Lung (tissue), 12 donors: ENCODE measurements around the gene NFIL3. TPM values are rescaled to one million over a fixed set of nuclear protein-coding genes. Genes with fewer than 3 reads are reported as not detected.

Experiments used
- ATAC-seq: fragments of 200-7000 bp; cut with Tn5 transposase; one replicate; pipeline ENCODE4 v1.9.1; 2020; ENCODE audit warnings: moderate number of reproducible peaks; ENCODE audit not compliant: insufficient read depth, low FRiP score
- DNase-seq, 3 donors: peaks; one replicate each; pipeline ENCODE4 v3.0.0-alpha.2; 2013 to 2017
- H3K27ac ChIP-seq, 2 donors: one replicate each; pipeline ENCODE4 v1.5.1; 2013; ENCODE audit warnings: mild to moderate bottlenecking in 2 of 2, moderate library complexity in 2 of 2, control low read depth in 1 of 2, inconsistent platforms in 1 of 2, low read depth in 1 of 2, low read length in 1 of 2
- H3K27me3 ChIP-seq, 3 donors: one replicate each; pipeline ENCODE4 v1.5.1; 2013; ENCODE audit warnings: low read length in 2 of 3; ENCODE audit not compliant: control insufficient read depth in 3 of 3, insufficient read depth in 3 of 3
- H3K36me3 ChIP-seq, 4 donors: one replicate each; pipeline ENCODE4 v1.5.1; 2013; ENCODE audit warnings: low read length in 4 of 4, mild to moderate bottlenecking in 1 of 4, moderate library complexity in 1 of 4; ENCODE audit not compliant: control insufficient read depth in 4 of 4, insufficient read depth in 4 of 4
- H3K4me1 ChIP-seq, 5 donors: one replicate each; pipeline ENCODE4 v1.5.1; 2013; ENCODE audit warnings: low read length in 5 of 5, mild to moderate bottlenecking in 2 of 5, moderate library complexity in 1 of 5; ENCODE audit not compliant: control insufficient read depth in 5 of 5, insufficient read depth in 5 of 5
- H3K4me3 ChIP-seq: one replicate; pipeline ENCODE4 v1.5.1; 2013; ENCODE audit warnings: mild to moderate bottlenecking, control low read depth, moderate library complexity
- H3K9ac ChIP-seq, 2 donors: one replicate each; pipeline ENCODE4 v1.5.1; 2013; ENCODE audit warnings: low read length in 2 of 2, control low read depth in 1 of 2; ENCODE audit not compliant: insufficient read depth in 1 of 2
- H3K9me3 ChIP-seq, 4 donors: one replicate each; pipeline ENCODE4 v1.5.1; 2013; ENCODE audit warnings: low read length in 3 of 4, mild to moderate bottlenecking in 1 of 4, moderate library complexity in 1 of 4; ENCODE audit not compliant: control insufficient read depth in 4 of 4, insufficient read depth in 3 of 4
- CTCF ChIP-seq: IDR thresholded peaks from 2 replicates; pipeline ENCODE4 v1.5.1; 2012; ENCODE audit warnings: mild to moderate bottlenecking; ENCODE audit errors: control extremely low read depth, extremely low read depth
- WGBS, 2 donors: extraction: QIAGEN DNeasy Blood & Tissue Kit; methylation state at CpG; one replicate each; pipeline ENCODE4 v1.1.7; 2013; 5-methylcytosine and 5-hydroxymethylcytosine counted together
- polyA plus RNA-seq, 2 donors: library from polyadenylated mRNA; stranded (reverse); fragments of 200-250 nt; gene quantifications; one replicate each; pipeline ENCODE4 v1.2.1, GENCODE V29; 2013
- total RNA-seq, 2 donors: library from RNA; depleted of rRNA in 1 of 2; stranded (reverse); fragments of >200 nt in 1 of 2; gene quantifications; one replicate each; pipeline ENCODE4 v1.2.1, GENCODE V29; 2014 to 2021
- donor health status: control.
- donor health status: control.
- donor health status: Bipolar disorder and iron deficiency.
- donor health status: healthy.
- donor health status: DM: yes; HTN: yes; CAD: no.

NFIL3 gene
- total and polyA plus RNA-seq, 4 donors, result 13.1 to 75.3 (median 48.4) TPM

GRCh38 chr9:91418215-91418610 lies 5.4 kb downstream of the NFIL3 start:
- Histone ChIP-seq H3K9ac (no peak overlapping the region), H3K9me3 (no peaks in the 10 kb centered on the region), H3K27me3 (no peaks in the 10 kb centered on the region), H3K36me3 (no peaks in the 10 kb centered on the region), H3K4me3 (no peak overlapping the region), H3K27ac (no peak overlapping the region), H3K4me1 (peaks cover 1 to 41% (median 15%) of the 10 kb centered on the region in 5 donors)
- ATAC-seq (no peak), DNase-seq (no peak)
- TF ChIP-seq CTCF, result no peak

- Histone ChIP-seq H3K4me3 (no peak overlapping the region), H3K9me3 (no peaks in the 10 kb centered on the region), H3K4me1 (peaks cover 1 to 41% (median 15%) of the 10 kb centered on the region in 5 donors), H3K27me3 (no peaks in the 10 kb centered on the region), H3K36me3 (no peaks in the 10 kb centered on the region), H3K9ac (peak overlapping the region in 1 of 2 donors; percentile 44), H3K27ac (no peak overlapping the region)
- 81 to 87% methylated on average over 9 of the region's 9 CpGs for WGBS, 2 donors
- ATAC-seq (no peak), DNase-seq (no peak)
- TF ChIP-seq CTCF, result no peak
Measured at GRCh38 chr9:91417602-91418214, 5.9 kb downstream of the NFIL3 start.

GRCh38 chr9:91416096-91416712 lies 7.4 kb downstream of the NFIL3 start:
- H3K4me1 ChIP-seq, result peaks cover 1 to 36% (median 15%) of the 10 kb centered on the region in 5 donors

More at GRCh38 chr9:91416096-91416712, 7.4 kb downstream of the NFIL3 start:
- DNase-seq, result no peak
- Histone ChIP-seq H3K27me3 (no peaks in the 10 kb centered on the region), H3K9me3 (no peaks in the 10 kb centered on the region), H3K4me3 (no peak overlapping the region), H3K36me3 (no peaks in the 10 kb centered on the region), H3K27ac (no peak overlapping the region), H3K9ac (no peak overlapping the region)
- WGBS, 2 donors, result 72 to 75% methylated on average over 4 of the region's 4 CpGs
- ATAC-seq, result no peak
- no peak for TF ChIP-seq CTCF
